Measurements from ENCODE around the gene PSMD6. TPM values are rescaled to one million over a fixed set of nuclear protein-coding genes. Genes with fewer than 3 reads are reported as not detected.

Gene PSMD6
- total and polyA plus RNA-seq, 2 donors (not counting 3 experiments of a cell fraction or from before 2014, with no cell fraction given) = 53.7 to 90.8 TPM

- Histone ChIP-seq H3K79me2 (ENCODE audit: control insufficient read depth, insufficient read depth, low read length) (no peaks in the 10 kb centered on the region), H3K27ac (ENCODE audit: insufficient read depth, low read depth, low read length) (no peak overlapping the region), H3K36me3 (ENCODE audit: control insufficient read depth in 2 of 2, extremely low read depth in 1 of 2, insufficient read depth in 2 of 2, low read length in 2 of 2) (no peaks in the 10 kb centered on the region), H3K27me3 (ENCODE audit: control insufficient read depth in 2 of 2, insufficient read depth in 2 of 2, low read length in 2 of 2) (peaks cover 14 to 25% of the 10 kb centered on the region in 2 experiments), H2AFZ (ENCODE audit: low read depth, low read length) (no peak overlapping the region), H3K9ac (replicated peaks; ENCODE audit: extremely low read depth, insufficient read depth, low read length) (no peak overlapping the region), H3K9me1 (replicated peaks; ENCODE audit: control insufficient read depth, extremely low read depth, insufficient read depth, low read length) (no peaks in the 10 kb centered on the region), H4K20me1 (replicated peaks; ENCODE audit: control insufficient read depth, extremely low read depth, insufficient read depth, low read length) (no peaks in the 10 kb centered on the region), H3K4me3 (replicated peaks in 1 of 3; ENCODE audit: insufficient read depth in 1 of 3, low read depth in 1 of 3, low read length in 3 of 3) (no peak overlapping the region), H3K4me1 (ENCODE audit: control insufficient read depth, extremely low read depth, insufficient read depth, low read length) (no peaks in the 10 kb centered on the region), H3K4me2 (ENCODE audit: insufficient read depth, low read length) (no peak overlapping the region), H3K9me3 (replicated peaks; ENCODE audit: control insufficient read depth, insufficient read depth, low read length) (no peaks in the 10 kb centered on the region)
- DNase-seq (ENCODE audit: low read depth, low spot score) (no peak), FAIRE-seq (no peak)
- ChIA-PET CTCF (interaction anchor here (1.4 to 2.2 kb wide), 2 partner anchors 9 to 10 kb away, joined by 5 to 7 read pairs; no protein-coding TSS in a partner anchor), POLR2A (no interaction called here)
- BruUV-seq (replicated peaks) = no TSS peak
- dilution Hi-C loops (cut with MboI; ENCODE audit: extremely low pct_ligation_motif_present, low sequenced_read_pairs) = loop anchor here (25.0 kb wide), 1 partner anchor 423 kb away; no protein-coding TSS in a partner anchor
- intact Hi-C loops (cut with micrococcal nuclease) = no loop called here
- TF ChIP-seq CTCF (IDR thresholded peaks at IDR 0.05; ENCODE audit: extremely low read depth in 1 of 2, insufficient read depth in 1 of 2, low read depth in 1 of 2, low read length in 2 of 2) (no peak), POLR2A (IDR thresholded peaks at IDR 0.05; ENCODE audit: low read depth, low read length) (no peak), JUN (IDR thresholded peaks at IDR 0.05; ENCODE audit: borderline replicate concordance, insufficient read depth, insufficient read length, low read depth) (no peak), FOS (IDR thresholded peaks at IDR 0.05; ENCODE audit: borderline replicate concordance, insufficient read depth, low read length) (no peak), GATA2 (IDR thresholded peaks at IDR 0.05; ENCODE audit: insufficient read depth, insufficient read length, low read depth, low read length) (no peak), POLR2AphosphoS5 (IDR thresholded peaks at IDR 0.05; ENCODE audit: insufficient read depth, low read depth, low read length) (no peak), EZH2 (IDR thresholded peaks at IDR 0.05; ENCODE audit: borderline replicate concordance, low read depth, low read length, severe bottlenecking) (no peak), MAX (IDR thresholded peaks at IDR 0.05; ENCODE audit: insufficient read depth, insufficient read length) (no peak), MYC (IDR thresholded peaks at IDR 0.05; ENCODE audit: low read depth, low read length) (no peak)
These were observed 16.0 kb upstream of the PSMD6 start for GRCh38 chr3:64039332-64039731.

Data from endothelial cell of umbilical vein (primary cell).